Activated CD4-positive, alpha-beta T cell treated with anti-CD3 and anti-CD28 coated beads, Interleukin-2, amount 50 U/mL, for 4 hours (primary cell): ENCODE measurements around the gene CXCL14.
"Not testable (repeated sequence)": the region's sequence is repeated elsewhere in the genome, so short reads cannot be mapped to it uniquely, and the experiment has no call there.

Experiments
- DNase-seq, 2 experiments: peaks; one replicate each; pipeline ENCODE4 v3.0.0-alpha.2; 2020

The CXCL14 gene

GRCh38 chr5:135541807-135542502, 36.8 kb downstream of the CXCL14 start:
- no peak for DNase-seq

GRCh38 chr5:135539430-135540005, 39.3 kb downstream of the CXCL14 start:
- no peak for DNase-seq

GRCh38 chr5:135538261-135538660, 40.5 kb downstream of the CXCL14 start:
- no peak for DNase-seq

- no peak for DNase-seq
These were observed 41.0 kb downstream of the CXCL14 start for GRCh38 chr5:135537745-135538144.

- no peak for DNase-seq
These were observed 41.5 kb downstream of the CXCL14 start for GRCh38 chr5:135537271-135537670.

GRCh38 chr5:135535820-135536801, 42.7 kb downstream of the CXCL14 start, which contains the start of gene NEUROG1:
TSS of gene NEUROG1 (minus strand) at chr5:135535964. CDS start at chr5:135535690, 274 bp downstream.
- DNase-seq: no peak

GRCh38 chr5:135535420-135535819, 43.4 kb downstream of the CXCL14 start:
- DNase-seq: no peak

- no peak for DNase-seq
These were observed 44.0 kb downstream of the CXCL14 start for GRCh38 chr5:135534609-135535419.

- no peak for DNase-seq
These were observed 45.0 kb downstream of the CXCL14 start for GRCh38 chr5:135533794-135534193.

GRCh38 chr5:135533334-135533733, 45.5 kb downstream of the CXCL14 start:
- no peak for DNase-seq

- DNase-seq: not testable (repeated sequence)
These were observed 49.2 kb downstream of the CXCL14 start for GRCh38 chr5:135529576-135529975.

GRCh38 chr5:135526924-135527323, 51.9 kb downstream of the CXCL14 start:
- DNase-seq: no peak

- DNase-seq: no peak
These were observed 56.8 kb downstream of the CXCL14 start for GRCh38 chr5:135521964-135522363.
